ENCODE data around the gene AADACL4. TPM values are rescaled to one million over a fixed set of nuclear protein-coding genes. Genes with fewer than 3 reads are reported as not detected.
"Not testable (repeated sequence)": the region's sequence is repeated elsewhere in the genome, so short reads cannot be mapped to it uniquely, and the experiment has no call there.

Gene AADACL4
- total and polyA plus RNA-seq, 10 of the 15 experiments (the other 5 are each of a cell fraction or from before 2014, with no cell fraction given): not detected

- TF ChIP-seq ZNF687 (IDR thresholded peaks at IDR 0.05) (no peak), FOXM1 (IDR thresholded peaks at IDR 0.05; ENCODE audit: low read depth, low read length) (no peak), MTA3 (IDR thresholded peaks at IDR 0.05; ENCODE audit: borderline replicate concordance, low read length) (no peak)
Measured at GRCh38 chr1:12712929-12713328, 69.0 kb downstream of the AADACL4 start (continued).

- 22% methylated on average over 5 of the region's 5 CpGs for WGBS (ENCODE audit: insufficient coverage, insufficient replicate concordance, low lambda C conversion rate, missing lambda C conversion rate)
- H3K9me3 ChIP-seq (replicated peaks; ENCODE audit: control insufficient read depth, insufficient read depth, low read length); intact Hi-C loops (cut with micrococcal nuclease; ENCODE audit: unreplicated experiment); RAD21 ChIA-PET (ENCODE audit: unreplicated experiment); H2AFZ ChIP-seq (ENCODE audit: control insufficient read depth, low read depth, low read length); in situ Hi-C loops (cut with MboI); H3K4me2 ChIP-seq (ENCODE audit: control insufficient read depth, insufficient read depth); FAIRE-seq; H3K9ac ChIP-seq (ENCODE audit: control insufficient read depth, insufficient read depth, low read length); H3K27ac ChIP-seq (ENCODE audit: control insufficient read depth, insufficient read depth); DNase-seq (ENCODE audit: low read depth, low spot score); H3K4me3 ChIP-seq; H3K4me1 ChIP-seq (ENCODE audit: control insufficient read depth, insufficient read depth, low read length); BruUV-seq (replicated peaks); CTCF ChIA-PET; ATAC-seq; H3K79me2 ChIP-seq (ENCODE audit: control insufficient read depth, insufficient read depth, low read length); POLR2A ChIA-PET; SMC1A ChIA-PET (ENCODE audit: uncharacterized antibody, unreplicated experiment); H3K27me3 ChIP-seq (replicated peaks in 1 of 2; ENCODE audit: control insufficient read depth in 2 of 2, insufficient read depth in 2 of 2, low read length in 1 of 2); H3K36me3 ChIP-seq (ENCODE audit: control insufficient read depth in 2 of 2, insufficient read depth in 2 of 2, low read length in 1 of 2); H4K20me1 ChIP-seq (ENCODE audit: control insufficient read depth, insufficient read depth): not testable (repeated sequence)
Measured at GRCh38 chr1:12713651-12714050, 69.8 kb downstream of the AADACL4 start.

All from GM12878 (cell line).